HG03439 (cell line): Measurements from ENCODE around the gene CAV1.
"Not testable (repeated sequence)": the region's sequence is repeated elsewhere in the genome, so short reads cannot be mapped to it uniquely, and the experiment has no call there.

Experiments used
- ATAC-seq: cut with Tn5 transposase; IDR thresholded peaks from one replicate; pipeline ENCODE4 v1.9.1; 2021; ENCODE audit warnings: mild to moderate bottlenecking, moderate library complexity; ENCODE audit not compliant: unreplicated experiment

Gene CAV1

GRCh38 chr7:116579322-116579721, 54.5 kb downstream of the CAV1 start:
- no peak for ATAC-seq

- ATAC-seq, result no peak
Measured at GRCh38 chr7:116579835-116580234, 55.0 kb downstream of the CAV1 start.

GRCh38 chr7:116582164-116582732, 57.4 kb downstream of the CAV1 start:
- no peak for ATAC-seq

GRCh38 chr7:116582806-116583444, 58.1 kb downstream of the CAV1 start:
- peak; percentile 45 for ATAC-seq

GRCh38 chr7:116583653-116584052, 58.8 kb downstream of the CAV1 start:
- peak; percentile 97 for ATAC-seq

- ATAC-seq, result no peak
Measured at GRCh38 chr7:116584721-116585120, 59.9 kb downstream of the CAV1 start.

- ATAC-seq, result no peak
Measured at GRCh38 chr7:116585392-116585791, 60.6 kb downstream of the CAV1 start.

- ATAC-seq, result no peak
Measured at GRCh38 chr7:116585967-116586366, 61.1 kb downstream of the CAV1 start.

- not testable (repeated sequence) for ATAC-seq
Measured at GRCh38 chr7:116587200-116587599, 62.4 kb downstream of the CAV1 start.

- ATAC-seq, result no peak
Measured at GRCh38 chr7:116588225-116588624, 63.4 kb downstream of the CAV1 start.

GRCh38 chr7:116588641-116589594, 64.1 kb downstream of the CAV1 start:
- ATAC-seq, result peak; percentile 57

GRCh38 chr7:116591202-116592040, 66.6 kb downstream of the CAV1 start:
- ATAC-seq, result no peak

- ATAC-seq, result no peak
Measured at GRCh38 chr7:116592041-116592355, 67.2 kb downstream of the CAV1 start.

GRCh38 chr7:116592445-116592844, 67.6 kb downstream of the CAV1 start:
- no peak for ATAC-seq

- no peak for ATAC-seq
Measured at GRCh38 chr7:116593359-116594075, 68.7 kb downstream of the CAV1 start.

- ATAC-seq, result no peak
Measured at GRCh38 chr7:116595063-116595462, 70.2 kb downstream of the CAV1 start.

GRCh38 chr7:116597384-116597783, 72.5 kb downstream of the CAV1 start:
- no peak for ATAC-seq

GRCh38 chr7:116598278-116598677, 73.4 kb downstream of the CAV1 start:
- no peak for ATAC-seq

- ATAC-seq, result no peak
Measured at GRCh38 chr7:116598861-116599260, 74.0 kb downstream of the CAV1 start.

- ATAC-seq, result no peak
Measured at GRCh38 chr7:116601426-116601825, 76.6 kb downstream of the CAV1 start.
